GM19455 (cell line): ENCODE data around the gene OR7A10.

Experiments used
- ATAC-seq: cut with Tn5 transposase; IDR thresholded peaks from one replicate; pipeline ENCODE4 v1.9.1; 2021; ENCODE audit not compliant: unreplicated experiment

The OR7A10 gene

GRCh38 chr19:14848822-14849221 lies at the start of gene OR7A10:
TSS of gene OR7A10 (minus strand) at chr19:14848922. CDS start at chr19:14841877, 7,045 bp downstream.
- no peak for ATAC-seq

GRCh38 chr19:14890643-14891379 lies 42.1 kb upstream of the OR7A10 start:
- ATAC-seq, result no peak

- ATAC-seq, result no peak
These were observed 41.4 kb upstream of the OR7A10 start for GRCh38 chr19:14889994-14890642.

GRCh38 chr19:14886032-14886431 lies 37.3 kb upstream of the OR7A10 start, which contains the start of gene OR7A17:
TSS of gene OR7A17 (minus strand) at chr19:14886132. CDS start at chr19:14881355, 4,777 bp downstream.
- ATAC-seq, result no peak

- no peak for ATAC-seq
These were observed 23.0 kb upstream of the OR7A10 start for GRCh38 chr19:14871619-14872230.

GRCh38 chr19:14868497-14868896 lies 19.8 kb upstream of the OR7A10 start:
- ATAC-seq, result no peak

GRCh38 chr19:14843578-14843977 lies 5.1 kb downstream of the OR7A10 start:
- no peak for ATAC-seq

- ATAC-seq, result no peak
These were observed 5.6 kb downstream of the OR7A10 start for GRCh38 chr19:14843169-14843568.

- no peak for ATAC-seq
These were observed 8.5 kb downstream of the OR7A10 start for GRCh38 chr19:14840206-14840605.

- ATAC-seq, result no peak
These were observed 11.3 kb downstream of the OR7A10 start for GRCh38 chr19:14837391-14837790.

- no peak for ATAC-seq
These were observed 13.7 kb downstream of the OR7A10 start, which contains the start of the genes OR7A5 and OR7C1 for GRCh38 chr19:14835011-14835410. TSS of gene OR7A5 (minus strand) at chr19:14835185. CDS start at chr19:14828241, 6,944 bp downstream. TSS of gene OR7C1 (minus strand) at chr19:14835185. CDS start at chr19:14800136, 35,049 bp downstream.

- no peak for ATAC-seq
These were observed 18.0 kb downstream of the OR7A10 start for GRCh38 chr19:14830702-14831101.

- ATAC-seq, result no peak
These were observed 22.7 kb downstream of the OR7A10 start for GRCh38 chr19:14826006-14826405.

- no peak for ATAC-seq
These were observed 26.8 kb downstream of the OR7A10 start for GRCh38 chr19:14821937-14822336.

GRCh38 chr19:14818588-14818987 lies 30.1 kb downstream of the OR7A10 start:
- ATAC-seq, result no peak

- ATAC-seq, result no peak
These were observed 31.7 kb downstream of the OR7A10 start for GRCh38 chr19:14817052-14817451.

- ATAC-seq, result no peak
These were observed 33.6 kb downstream of the OR7A10 start for GRCh38 chr19:14814982-14815652.

GRCh38 chr19:14809272-14810057 lies 39.3 kb downstream of the OR7A10 start:
- no peak for ATAC-seq

- ATAC-seq, result no peak
These were observed 44.0 kb downstream of the OR7A10 start for GRCh38 chr19:14804765-14805164.

GRCh38 chr19:14798760-14799159 lies 50.0 kb downstream of the OR7A10 start:
- no peak for ATAC-seq
